Central memory CD8-positive, alpha-beta T cell (primary cell): ENCODE data around the gene HHATL.

Experiments
- ATAC-seq: fragments of 150-1000 bp; cut with Tn5 transposase; replicated peaks from 2 replicates; pipeline ENCODE4 v1.10.0; 2022; ENCODE audit warnings: mild to moderate bottlenecking, moderate FRiP score, moderate number of reproducible peaks; ENCODE audit not compliant: poor library complexity, severe bottlenecking; ENCODE audit errors: extremely low read depth
- DNase-seq, 2 donors: peaks; one replicate each; pipeline ENCODE4 v3.0.0; 2021; ENCODE audit warnings: low spot score in 2 of 2
- H3K27ac Mint-ChIP-seq: one replicate; pipeline ENCODE4 v1.8.0; 2022; ENCODE audit warnings: low read depth, mild to moderate bottlenecking, moderate library complexity, mixed read lengths
- H3K27me3 Mint-ChIP-seq: one replicate; pipeline ENCODE4 v1.8.0; 2022; ENCODE audit warnings: mixed read lengths
- H3K36me3 Mint-ChIP-seq: one replicate; pipeline ENCODE4 v1.8.0; 2022; ENCODE audit warnings: mild to moderate bottlenecking, moderate library complexity, mixed read lengths; ENCODE audit not compliant: insufficient read depth
- H3K4me1 Mint-ChIP-seq: one replicate; pipeline ENCODE4 v1.8.0; 2022; ENCODE audit warnings: mixed read lengths
- H3K4me3 Mint-ChIP-seq: one replicate; pipeline ENCODE4 v1.8.0; 2022; ENCODE audit warnings: mild to moderate bottlenecking, moderate library complexity, mixed read lengths
- H3K9me3 Mint-ChIP-seq: one replicate; pipeline ENCODE4 v1.8.0; 2022; ENCODE audit warnings: mixed read lengths

HHATL gene

GRCh38 chr3:42651248-42652091 lies 51.1 kb downstream of the HHATL start:
- H3K4me3 Mint-ChIP-seq = no peak overlapping the region
- ATAC-seq (no peak), DNase-seq (no peak)
- H3K9me3 Mint-ChIP-seq = no peaks in the 10 kb centered on the region
- peak overlapping the region; percentile 19 for H3K27ac Mint-ChIP-seq
- peaks cover 16% of the 10 kb centered on the region for H3K36me3 Mint-ChIP-seq
- peaks cover 29% of the 10 kb centered on the region for H3K4me1 Mint-ChIP-seq
- H3K27me3 Mint-ChIP-seq = no peaks in the 10 kb centered on the region

- H3K9me3 Mint-ChIP-seq = no peaks in the 10 kb centered on the region
- no peaks in the 10 kb centered on the region for H3K27me3 Mint-ChIP-seq
- H3K36me3 Mint-ChIP-seq = peaks cover 27% of the 10 kb centered on the region
- ATAC-seq (no peak), DNase-seq (no peak)
- peaks cover 23% of the 10 kb centered on the region for H3K4me1 Mint-ChIP-seq
- no peak overlapping the region for H3K4me3 Mint-ChIP-seq
- no peak overlapping the region for H3K27ac Mint-ChIP-seq
Measured at GRCh38 chr3:42649783-42650182, 52.8 kb downstream of the HHATL start.

- Mint-ChIP-seq H3K27me3 (no peaks in the 10 kb centered on the region), H3K9me3 (no peaks in the 10 kb centered on the region), H3K4me1 (peaks cover 23% of the 10 kb centered on the region), H3K27ac (no peak overlapping the region), H3K4me3 (no peak overlapping the region), H3K36me3 (peaks cover 32% of the 10 kb centered on the region)
- no peak for DNase-seq
- ATAC-seq = no peak
Measured at GRCh38 chr3:42649006-42649405, 53.6 kb downstream of the HHATL start.

GRCh38 chr3:42647821-42648459 lies 54.7 kb downstream of the HHATL start:
- no peak for DNase-seq
- H3K36me3 Mint-ChIP-seq = peaks cover 39% of the 10 kb centered on the region
- peaks cover 14% of the 10 kb centered on the region for H3K4me1 Mint-ChIP-seq
- no peaks in the 10 kb centered on the region for H3K9me3 Mint-ChIP-seq
- H3K27ac Mint-ChIP-seq = no peak overlapping the region
- H3K27me3 Mint-ChIP-seq = no peaks in the 10 kb centered on the region
- H3K4me3 Mint-ChIP-seq = no peak overlapping the region
- ATAC-seq = no peak
